GM18517 (cell line): ENCODE data around the gene CGAS.
A peak's percentile ranks its signal among the peaks of the same experiment; 100 is the strongest.
"Not testable (repeated sequence)": the region's sequence is repeated elsewhere in the genome, so short reads cannot be mapped to it uniquely, and the experiment has no call there.

ENCODE experiments used
- ATAC-seq: cut with Tn5 transposase; IDR thresholded peaks from one replicate; pipeline ENCODE4 v1.9.1; 2021; ENCODE audit warnings: mild to moderate bottlenecking, moderate library complexity; ENCODE audit not compliant: unreplicated experiment

Gene CGAS

GRCh38 chr6:73452107-73452461 is at the start of gene CGAS:
Gene CGAS (minus strand): TSS chr6:73452297. CDS start chr6:73452181, 116 bp downstream.
- ATAC-seq = peak; percentile 68

- no peak for ATAC-seq
Observed at GRCh38 chr6:73497915-73498314, 45.8 kb upstream of the CGAS start.

DNA sequence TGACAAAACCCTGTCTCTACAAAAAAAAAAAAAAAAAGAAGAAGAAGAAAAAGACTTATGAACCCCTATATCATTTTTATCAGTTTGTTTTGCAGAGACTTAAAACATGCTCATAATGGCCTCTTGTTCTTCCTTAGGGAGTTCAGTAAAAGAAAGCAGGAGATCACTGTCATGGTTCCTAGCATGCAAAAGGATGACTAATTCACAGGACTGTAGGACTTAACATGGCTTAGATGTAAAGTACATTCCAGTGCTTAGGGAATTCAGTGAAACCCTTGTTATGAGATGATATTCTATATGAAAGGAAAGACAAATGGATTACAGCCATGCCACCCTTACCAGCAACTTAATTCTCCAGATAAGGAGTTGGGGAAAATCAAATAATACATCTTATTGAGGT is 39.3 kb upstream of the CGAS start:
- ATAC-seq = no peak

GRCh38 chr6:73487473-73487872 is 35.4 kb upstream of the CGAS start:
- ATAC-seq = no peak

DNA sequence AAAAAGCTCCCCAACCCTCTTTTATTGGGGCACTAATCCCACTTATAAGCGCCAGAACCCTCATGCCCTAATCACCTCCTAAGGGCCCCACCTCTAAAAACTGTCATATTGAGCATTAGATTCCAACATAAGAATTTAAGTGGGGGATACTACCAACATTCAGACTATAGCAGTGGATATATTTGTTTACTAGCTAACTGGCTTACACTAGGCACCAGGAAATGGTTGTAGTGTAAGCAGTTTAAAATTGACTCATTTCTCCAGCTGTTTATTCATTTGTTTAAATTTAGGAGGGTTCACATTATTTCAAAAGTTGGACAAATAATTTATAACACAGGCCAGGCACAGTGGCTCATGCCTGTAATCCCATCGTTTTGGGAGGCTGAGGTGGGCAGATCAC is 32.3 kb upstream of the CGAS start:
- ATAC-seq = no peak

DNA sequence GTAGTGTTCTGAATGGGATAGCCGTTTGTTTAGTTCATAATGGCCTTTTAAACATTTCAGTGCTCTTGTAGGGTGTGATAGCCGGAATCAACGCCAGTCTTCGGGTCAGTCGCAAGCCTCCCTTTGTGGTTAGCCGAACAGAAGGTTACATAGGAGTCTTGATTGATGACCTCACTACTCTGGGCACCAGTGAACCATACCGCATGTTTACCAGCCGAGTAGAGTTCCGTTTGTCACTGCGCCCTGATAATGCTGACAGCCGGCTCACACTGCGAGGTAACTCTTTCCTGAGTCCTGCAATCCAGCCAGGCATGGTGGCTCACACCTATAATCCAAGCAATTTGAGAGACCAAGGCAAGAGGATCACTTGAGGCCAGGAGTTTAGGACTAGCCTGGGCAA is 29.9 kb upstream of the CGAS start:
- no peak for ATAC-seq

GRCh38 chr6:73477407-73477806 is 25.3 kb upstream of the CGAS start:
- ATAC-seq = no peak

DNA sequence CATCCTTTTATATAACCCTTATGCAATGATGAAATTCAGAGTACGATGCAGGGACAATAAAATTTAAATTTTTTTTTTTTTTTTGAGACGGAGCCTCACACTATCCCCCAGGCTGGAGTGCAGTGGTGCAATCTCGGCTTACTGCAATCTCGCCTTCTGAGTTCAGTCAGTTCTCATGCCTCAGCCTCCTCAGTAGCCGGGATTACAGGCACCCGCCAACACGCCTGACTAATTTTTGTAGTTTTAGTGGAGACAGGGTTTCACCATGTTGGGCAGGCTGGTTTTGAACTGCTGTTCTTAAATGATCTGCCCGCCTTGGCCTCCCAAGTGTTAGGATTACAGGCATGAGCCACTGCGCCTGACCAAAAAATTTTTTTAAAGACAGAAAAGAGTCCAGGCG is 24.6 kb upstream of the CGAS start:
- ATAC-seq = no peak

GRCh38 chr6:73471686-73472290 is 19.7 kb upstream of the CGAS start:
- peak; percentile 99 for ATAC-seq

GRCh38 chr6:73461537-73462350 is 9.6 kb upstream of the CGAS start, which contains the start of gene MTO1:
Gene MTO1 (plus strand): TSS chr6:73461737. CDS start chr6:73461855, 118 bp downstream.
- ATAC-seq = peak; percentile 96

DNA sequence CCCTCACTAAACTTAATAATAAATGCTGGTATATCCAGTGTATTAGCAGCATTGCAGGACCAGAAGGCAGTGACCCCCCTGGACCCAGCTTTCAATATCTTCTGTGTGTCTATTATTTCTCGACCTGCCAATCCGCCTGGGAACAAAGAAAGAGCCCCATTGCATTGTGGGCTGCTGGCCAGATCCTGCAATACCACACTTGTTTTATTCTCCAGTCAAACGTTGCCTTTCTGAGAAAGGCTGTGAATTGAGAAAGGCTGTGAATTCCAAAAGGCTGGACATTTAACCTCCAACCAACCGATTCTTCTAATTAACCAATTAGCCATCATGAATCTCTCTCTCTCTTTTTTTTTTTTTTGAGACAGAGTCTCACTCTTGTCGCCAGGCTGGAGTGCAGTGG is 8.0 kb upstream of the CGAS start:
- ATAC-seq = no peak

- not testable (repeated sequence) for ATAC-seq
Observed at GRCh38 chr6:73459474-73459873, 7.4 kb upstream of the CGAS start.

DNA sequence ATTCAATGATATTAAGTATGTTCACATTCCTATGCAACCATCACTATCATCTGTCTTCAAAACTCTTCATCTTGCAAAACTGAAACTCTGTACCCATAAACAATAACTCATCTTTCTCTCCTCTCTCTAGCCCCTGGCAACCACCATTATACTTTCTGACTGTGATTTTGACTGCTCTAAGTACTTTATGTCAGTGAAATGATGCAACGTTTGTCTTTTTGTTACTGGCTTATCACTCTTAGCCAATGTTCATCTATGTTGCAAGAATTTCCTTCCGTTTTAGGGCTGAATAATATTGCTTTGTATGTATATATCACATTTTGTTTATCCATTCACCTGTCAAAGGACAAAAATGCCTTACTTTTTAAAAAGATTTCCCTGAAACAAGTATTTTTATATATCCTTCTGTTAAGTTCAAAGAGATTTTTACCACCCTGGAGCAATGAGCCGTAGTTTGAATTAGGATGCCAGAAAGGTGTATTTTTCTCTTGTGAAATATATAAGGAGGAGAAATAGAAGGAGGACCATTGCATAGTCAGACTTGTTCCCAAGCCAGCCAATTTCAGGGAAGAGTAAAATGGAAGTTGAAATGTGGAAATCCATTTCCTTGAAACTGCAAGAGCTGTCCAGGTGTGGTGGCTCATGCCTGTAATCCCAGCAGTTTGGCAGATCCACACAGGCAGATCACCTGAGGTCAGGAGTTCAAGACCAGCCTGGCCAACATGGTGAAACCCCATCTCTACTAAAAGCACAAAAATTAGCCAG is 4.0 kb upstream of the CGAS start:
- no peak for ATAC-seq

GRCh38 chr6:73451223-73452106 is 632 bp downstream of the CGAS start:
- peak; percentile 56 for ATAC-seq

DNA sequence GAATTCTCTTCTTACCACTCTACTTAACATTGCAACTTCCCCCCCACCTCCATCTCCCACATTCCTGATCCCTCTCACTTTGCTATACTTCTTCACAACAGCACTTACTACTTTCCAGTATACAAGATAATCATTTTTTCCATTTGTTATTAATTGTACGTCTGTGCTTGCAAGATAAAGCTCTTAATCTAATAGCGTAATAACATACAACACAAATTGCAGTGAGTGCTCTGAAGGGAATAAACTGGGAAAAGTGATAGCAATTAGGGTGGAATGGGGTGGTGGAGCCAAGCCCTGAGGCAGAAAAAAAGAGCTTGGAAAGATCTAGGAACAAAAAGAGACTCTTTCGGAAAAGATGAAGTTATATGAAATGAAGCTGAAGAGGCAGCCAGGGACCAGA is 8.5 kb downstream of the CGAS start:
- no peak for ATAC-seq

- no peak for ATAC-seq
Observed at GRCh38 chr6:73435236-73435635, 16.9 kb downstream of the CGAS start.

DNA sequence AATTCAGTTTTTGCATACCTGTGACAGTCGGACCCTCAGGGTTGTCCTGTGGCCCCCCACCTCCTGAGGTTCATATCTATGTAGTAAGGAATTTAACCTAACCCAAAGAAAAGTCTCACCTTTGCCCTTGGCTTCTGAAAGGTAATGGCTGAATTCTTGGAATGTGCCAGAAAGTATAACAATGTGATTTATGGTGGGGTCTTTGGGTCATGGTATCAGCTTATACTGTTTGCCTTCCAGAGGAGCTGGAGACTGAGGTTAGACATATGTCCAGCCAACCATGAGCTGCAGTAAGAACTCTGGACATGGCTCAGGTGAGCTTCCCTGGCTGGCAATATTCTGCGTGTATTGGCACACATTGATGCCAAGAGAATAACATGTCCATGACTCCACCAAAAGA is 30.6 kb downstream of the CGAS start:
- no peak for ATAC-seq

DNA sequence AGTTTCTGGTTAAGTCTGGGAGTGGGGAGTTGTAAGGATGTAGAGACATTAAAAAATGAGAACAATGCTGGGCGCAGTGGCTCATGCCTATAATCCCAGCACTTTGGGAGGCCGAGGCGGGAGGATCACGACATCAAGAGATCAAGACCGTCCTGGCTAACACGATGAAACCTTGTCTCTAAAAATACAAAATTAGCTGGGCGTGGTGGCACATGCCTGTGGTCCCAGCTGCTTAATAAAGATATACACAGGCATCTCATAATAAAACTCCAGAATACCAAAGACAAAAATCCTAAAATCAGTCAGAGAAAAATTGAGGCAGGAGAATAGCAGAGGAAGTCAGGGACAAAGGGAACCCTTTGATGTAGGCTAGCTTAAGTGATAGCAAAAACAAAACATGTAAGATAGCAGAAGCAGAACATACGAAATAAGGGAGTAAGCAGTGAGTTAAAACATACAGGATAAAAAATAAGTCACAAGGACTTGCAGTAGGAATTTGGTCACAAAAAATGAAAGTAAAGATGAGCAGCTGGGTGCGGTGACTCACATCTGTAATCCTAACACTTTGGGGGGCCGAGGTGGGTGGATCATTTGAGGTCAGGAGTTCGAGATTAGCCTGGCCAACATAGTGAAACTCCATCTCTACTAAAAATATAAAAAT is 33.9 kb downstream of the CGAS start:
- ATAC-seq = no peak

DNA sequence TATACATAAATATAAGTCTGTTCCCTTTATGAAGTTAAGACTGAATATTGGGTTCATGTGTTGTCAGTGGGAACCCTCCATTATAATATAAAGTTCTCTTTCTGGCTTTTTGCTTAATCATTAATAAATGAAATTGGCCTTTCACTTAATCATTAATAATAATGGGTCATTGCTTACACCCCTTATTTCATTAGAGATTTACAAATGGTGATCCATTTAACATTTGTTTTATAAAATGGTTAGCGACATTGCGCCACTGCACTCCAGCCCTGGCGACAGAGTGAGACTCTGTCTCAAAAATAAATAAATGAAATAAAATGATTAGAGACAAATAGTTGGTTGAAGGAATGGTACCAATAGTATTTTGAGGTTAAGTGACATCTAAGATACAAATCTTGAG is 39.0 kb downstream of the CGAS start:
- no peak for ATAC-seq

DNA sequence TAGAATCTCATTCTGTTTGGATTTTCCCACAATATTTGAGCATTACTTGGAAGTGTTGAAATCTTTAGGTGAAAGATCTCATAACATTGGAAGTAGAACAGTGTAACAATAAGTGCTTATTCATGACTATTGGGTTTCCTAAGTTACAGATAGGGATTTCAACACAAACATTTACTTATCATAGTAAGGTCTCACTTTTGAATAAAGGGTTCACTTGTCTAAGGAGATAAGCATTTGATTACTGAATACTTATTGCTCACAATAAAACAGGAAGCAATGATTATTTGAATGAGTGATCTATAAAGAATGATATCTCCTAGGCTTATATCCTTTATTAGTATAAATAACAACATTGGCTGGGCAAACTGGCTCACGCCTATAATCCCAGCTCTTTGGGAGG is 42.7 kb downstream of the CGAS start:
- ATAC-seq = no peak
